Heart right ventricle (tissue), 16 donors: Measurements from ENCODE around the gene NFYA. TPM values are rescaled to one million over a fixed set of nuclear protein-coding genes. Genes with fewer than 3 reads are reported as not detected.

Source experiments
- ATAC-seq, 8 donors: fragments of 200-7000 bp; cut with Tn5 transposase; one replicate each; pipeline ENCODE4 v1.9.1; 2020; ENCODE audit warnings: mild to moderate bottlenecking in 8 of 8, moderate library complexity in 8 of 8, moderate number of reproducible peaks in 1 of 8
- DNase-seq, 2 donors: peaks; one replicate each; pipeline ENCODE4 v3.0.0-alpha.2; 2020
- H3K27ac ChIP-seq, 10 donors: fragments of 200-600 bp; sonication (generic) in 2 of 10; one replicate each; pipeline versions ENCODE4 v1.5.0 to v1.8.0; 2020 to 2022; ENCODE audit warnings: mild to moderate bottlenecking in 3 of 10
- H3K27me3 ChIP-seq, 7 donors: fragments of 200-600 bp; one replicate each; pipeline ENCODE4 v1.8.0; 2021 to 2022; ENCODE audit warnings: mild to moderate bottlenecking in 2 of 7
- H3K36me3 ChIP-seq, 9 donors: fragments of 200-600 bp; sonication (generic) in 1 of 9; one replicate each; pipeline versions ENCODE4 v1.5.0 to v1.8.0; 2020 to 2022; ENCODE audit warnings: mild to moderate bottlenecking in 2 of 9
- H3K4me1 ChIP-seq, 9 donors: fragments of 200-600 bp; sonication (generic) in 1 of 9; one replicate each; pipeline versions ENCODE4 v1.5.0 to v1.8.0; 2020 to 2022; ENCODE audit warnings: mild to moderate bottlenecking in 4 of 9
- H3K4me3 ChIP-seq, 10 donors: fragments of 200-600 bp; sonication (generic) in 2 of 10; one replicate each; pipeline versions ENCODE4 v1.5.0 to v1.8.0; 2020 to 2022; ENCODE audit warnings: mild to moderate bottlenecking in 7 of 10, moderate library complexity in 2 of 10
- H3K9me3 ChIP-seq, 11 donors: fragments of 200-600 bp in 10 of 11; sonication (generic) in 2 of 11; one replicate each; pipeline versions ENCODE4 v1.5.0 to v1.8.0; 2013 to 2022; ENCODE audit warnings: mild to moderate bottlenecking in 2 of 11, control low read depth in 1 of 11, moderate library complexity in 1 of 11
- CTCF ChIP-seq, 9 donors: fragments of 200-600 bp; sonication (generic) in 2 of 9; IDR thresholded peaks; one replicate each; pipeline versions ENCODE4 v1.5.0 to v1.8.0; 2021 to 2022; ENCODE audit warnings: antibody characterized with exemption in 9 of 9, mild to moderate bottlenecking in 5 of 9, moderate library complexity in 1 of 9
- WGBS, 2 donors: extraction: QIAGEN DNeasy Blood & Tissue Kit; methylation state at CpG; one replicate each; pipeline ENCODE4 v1.1.7; 2013; ENCODE audit warnings: inconsistent platforms in 1 of 2; 5-methylcytosine and 5-hydroxymethylcytosine counted together
- intact Hi-C, 10 donors: fragments of 100-400 bp; cut with DNase I; formaldehyde crosslinking; loops; one replicate each; pipeline versions ENCODE4 v1.11.1 to v1.14.2; 2022
- long read RNA-seq, 3 donors: library from polyadenylated mRNA; unstranded; transcript quantifications; one replicate each; pipeline ENCODE4 v2.0.0, GENCODE V29; 2020 to 2021
- polyA plus RNA-seq, 2 donors: library from polyadenylated mRNA; stranded (reverse); fragments of 200-250 nt; gene quantifications; one replicate each; pipeline ENCODE4 v1.2.3, GENCODE V29; 2013
- total RNA-seq, 10 donors: library from RNA; stranded (reverse); fragmentation: NEBNext Ultra II Directional in 3 of 10; extraction: Animal tissue kit (Norgen Biotek cat#: 25700) in 3 of 10; gene quantifications; one replicate each; pipeline versions ENCODE4 v1.2.1 to v1.2.4, GENCODE V29; 2021 to 2023
- donor health status: Arrhythmogenic right ventricular cardiomyopathy.
- donor health status: ischemic (EF 13 %, LVEDD 7.1; RV severe dilation, severe dysfunction).
- donor health status: healthy with polysubstance abuse.
- donor health status: DM: no; HTN: yes; CAD: no.
- donor health status: DM: no; HTN: no; CAD: no.
- donor health status: ischemic (EF 25% LVEDD 6.9; RV normal size, moderate dysfunction).
- donor health status: ischemic (EF 25% LVEDD 5.7; RV mildly dilated, moderate dysfunction).
- donor health status: healthy.
- donor health status: DM: yes; HTN: yes; CAD: no.
- donor health status: Ischemic cardiomyopathy.
- donor health status: ischemic (EF 35%, LVEDD 5.7; RV mildly dilated, moderate dysfunction).
- donor health status: nonischemic (EF 11% LVEDD 7.7; RV severe dilation, severe dysfunction).
- donor health status: DM: yes; HTN: yes; CAD: no.
- donor health status: PGD.
- donor health status: ischemic (EF 29% LVEDD 5.4; RV normal size, mild dysfunction).
- donor health status: nonischemic (EF 23%, LVEDD 6.1; RV moderate dilation, normal function).

The NFYA gene
- total RNA-seq (10 to 100 TPM in 7 of 10 donors, 1 to 10 TPM in 3; 8.9 to 12.0 (median 10.5) TPM), polyA plus RNA-seq (1 to 10 TPM; 4.2 to 6.1 TPM)
- long read RNA-seq, donor 1, partial matches to known transcripts: 2 of 5 reads
- long read RNA-seq, donor 1, other reads (novel, unspliced or antisense): 2 of 5 reads
- long read RNA-seq, donor 2, partial matches to known transcripts: 7 of 17 reads
- long read RNA-seq, donor 2, other reads (novel, unspliced or antisense): 5 of 17 reads
- long read RNA-seq, donor 3, transcript NFYA-201 (10 exons, 3,811 nt): major isoform, 8 of 24 reads
- long read RNA-seq, donor 3, partial matches to known transcripts: 8 of 24 reads
- long read RNA-seq, donor 3, other reads (novel, unspliced or antisense): 8 of 24 reads

- H3K27ac ChIP-seq: peak within 1 kb of the TSS; percentile 98 to 100 (median 100)
- H3K4me3 ChIP-seq: peak within 1 kb of the TSS; percentile 84 to 98 (median 92)
- intact Hi-C loops: loop anchor here in 2 of 10 donors (5.0 kb wide), 2 partner anchors 214 to 659 kb away; partner anchors contain the start of gene TREM1 (in 1 of the 2)
- ATAC-seq: peak; percentile 78 to 91 (median 82)
- TF ChIP-seq CTCF (IDR thresholded peaks at IDR 0.05): no peak
- DNase-seq: peak in 1 of 2 donors; percentile 100
- H3K36me3 ChIP-seq: peaks cover 0 to 29% (median 16%) of the 10 kb centered on the region in 9 donors
- H3K27me3 ChIP-seq: no peaks in the 10 kb centered on the region
- H3K9me3 ChIP-seq: no peaks in the 10 kb centered on the region
- peaks cover 6 to 43% (median 38%) of the 10 kb centered on the region in 9 donors for H3K4me1 ChIP-seq
- 0 to 1% methylated on average over 28 to 37 of the region's 37 CpGs for WGBS, 2 donors
Measured at GRCh38 chr6:41072836-41073202, at the start of gene NFYA. Gene NFYA (plus strand): TSS chr6:41072974. CDS start chr6:41079090, 6,116 bp downstream.

GRCh38 chr6:41023114-41023513, 49.7 kb upstream of the NFYA start:
- ATAC-seq: no peak

GRCh38 chr6:41025966-41026530, 46.7 kb upstream of the NFYA start:
- H3K9me3 ChIP-seq: no peaks in the 10 kb centered on the region
- no peak overlapping the region for H3K4me3 ChIP-seq
- H3K27me3 ChIP-seq: no peaks in the 10 kb centered on the region
- H3K27ac ChIP-seq: no peak overlapping the region
- WGBS, 2 donors: 84 to 89% methylated on average over 3 of the region's 3 CpGs
- H3K36me3 ChIP-seq: no peaks in the 10 kb centered on the region
- DNase-seq: no peak
- peaks cover 3 to 29% (median 10%) of the 10 kb centered on the region in 9 donors for H3K4me1 ChIP-seq
- intact Hi-C loops: loop anchor here in 8 of 10 donors (2.0 to 10.0 kb wide), 9 partner anchors 41 to 1681 kb away; no protein-coding TSS in a partner anchor
- TF ChIP-seq CTCF (IDR thresholded peaks at IDR 0.05): no peak
- ATAC-seq: no peak

More at GRCh38 chr6:41023114-41023513, 49.7 kb upstream of the NFYA start:
- H3K27ac ChIP-seq: no peak overlapping the region
- intact Hi-C loops: loop anchor here in 8 of 10 donors (5.0 to 10.0 kb wide), 7 partner anchors 126 to 1678 kb away; no protein-coding TSS in a partner anchor
- TF ChIP-seq CTCF (IDR thresholded peaks at IDR 0.05): no peak
- no peaks in the 10 kb centered on the region for H3K27me3 ChIP-seq
- WGBS, 2 donors: 95 to 98% methylated on average over 3 of the region's 3 CpGs
- peaks cover 0 to 16% (median 0%) of the 10 kb centered on the region in 11 donors for H3K9me3 ChIP-seq
- H3K4me1 ChIP-seq: peaks cover 0 to 20% (median 6%) of the 10 kb centered on the region in 9 donors
- no peaks in the 10 kb centered on the region for H3K36me3 ChIP-seq
- DNase-seq: no peak
- H3K4me3 ChIP-seq: no peak overlapping the region

GRCh38 chr6:41027241-41027640, 45.5 kb upstream of the NFYA start:
- H3K27ac ChIP-seq: peak overlapping the region in 6 of 10 donors; percentile 78 to 86 (median 82)

More at GRCh38 chr6:41027241-41027640, 45.5 kb upstream of the NFYA start:
- Histone ChIP-seq H3K4me1 (peaks cover 3 to 26% (median 10%) of the 10 kb centered on the region in 9 donors), H3K27me3 (no peaks in the 10 kb centered on the region), H3K36me3 (no peaks in the 10 kb centered on the region), H3K4me3 (peak overlapping the region in 9 of 10 donors; percentile 43 to 66 (median 61)), H3K9me3 (no peaks in the 10 kb centered on the region)
- intact Hi-C loops: loop anchor here in 8 of 10 donors (2.0 to 10.0 kb wide), 9 partner anchors 40 to 1682 kb away; no protein-coding TSS in a partner anchor
- ATAC-seq: no peak
- DNase-seq: no peak
- no peak for TF ChIP-seq CTCF (IDR thresholded peaks at IDR 0.05)
- 41 to 48% methylated on average over 4 of the region's 4 CpGs for WGBS, 2 donors
